Measurements from ENCODE around the gene ASPHD2. TPM values are rescaled to one million over a fixed set of nuclear protein-coding genes. Genes with fewer than 3 reads are reported as not detected.

ASPHD2 gene
- total RNA-seq, 1 experiment from 2014 or later: 7.1 TPM

DNA sequence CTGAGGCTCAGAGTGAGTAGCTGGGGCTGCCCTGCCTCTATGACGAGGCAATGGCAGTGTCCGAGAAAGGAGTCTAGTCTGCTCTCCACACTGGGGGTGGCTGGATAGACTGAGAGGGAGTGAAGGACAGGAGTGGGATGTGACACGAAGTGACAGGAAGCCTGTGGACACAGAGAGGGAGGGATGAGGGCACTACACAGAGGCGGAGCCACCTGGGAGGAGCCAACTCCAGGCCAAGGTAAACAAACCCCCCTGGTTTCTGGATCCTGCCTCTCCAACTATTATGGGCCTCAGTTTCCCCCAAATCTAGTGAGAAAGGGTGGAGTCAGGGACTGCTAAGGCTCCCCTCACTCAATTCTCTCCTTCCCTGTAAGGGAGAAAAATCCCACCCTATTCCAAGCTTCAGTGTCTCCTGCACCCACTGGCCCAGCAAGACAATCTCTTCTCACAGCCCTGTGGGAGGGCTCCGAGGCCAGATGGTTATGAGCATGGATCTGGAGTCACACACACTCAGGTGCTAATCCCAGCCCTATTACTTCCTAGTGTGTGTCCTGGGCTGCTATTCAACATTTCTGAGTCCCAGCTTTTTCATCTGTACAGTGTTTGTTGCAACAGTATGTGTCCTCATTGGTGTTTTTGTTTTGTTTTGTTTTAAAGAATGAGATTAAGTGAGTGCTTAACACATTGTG lies 24.9 kb downstream of the ASPHD2 start:
- no peak overlapping the region for H2AFZ ChIP-seq (ENCODE audit: low read length)
- H3K4ac ChIP-seq (ENCODE audit: low read depth, low read length): no peak overlapping the region
- H3K14ac ChIP-seq (ENCODE audit: insufficient read depth, low read length): no peak overlapping the region
- no peak overlapping the region for H3K56ac ChIP-seq (ENCODE audit: insufficient read length, low read depth, low read length)
- no peaks in the 10 kb centered on the region for H3K27me3 Mint-ChIP-seq (ENCODE audit: low read depth)
- H2BK5ac ChIP-seq (ENCODE audit: insufficient read length, low read length): no peak overlapping the region
- no CpG with 5 or more reads among the region's 5 CpGs for WGBS (ENCODE audit: extremely low coverage, insufficient read length, low lambda C conversion rate)
- no peak overlapping the region for H3K4me2 ChIP-seq (ENCODE audit: insufficient read depth, insufficient read length, low read length)
- no peaks in the 10 kb centered on the region for H3K9me3 ChIP-seq (ENCODE audit: control insufficient read depth, low read depth, low read length)
- TF ChIP-seq, protein P1, sequence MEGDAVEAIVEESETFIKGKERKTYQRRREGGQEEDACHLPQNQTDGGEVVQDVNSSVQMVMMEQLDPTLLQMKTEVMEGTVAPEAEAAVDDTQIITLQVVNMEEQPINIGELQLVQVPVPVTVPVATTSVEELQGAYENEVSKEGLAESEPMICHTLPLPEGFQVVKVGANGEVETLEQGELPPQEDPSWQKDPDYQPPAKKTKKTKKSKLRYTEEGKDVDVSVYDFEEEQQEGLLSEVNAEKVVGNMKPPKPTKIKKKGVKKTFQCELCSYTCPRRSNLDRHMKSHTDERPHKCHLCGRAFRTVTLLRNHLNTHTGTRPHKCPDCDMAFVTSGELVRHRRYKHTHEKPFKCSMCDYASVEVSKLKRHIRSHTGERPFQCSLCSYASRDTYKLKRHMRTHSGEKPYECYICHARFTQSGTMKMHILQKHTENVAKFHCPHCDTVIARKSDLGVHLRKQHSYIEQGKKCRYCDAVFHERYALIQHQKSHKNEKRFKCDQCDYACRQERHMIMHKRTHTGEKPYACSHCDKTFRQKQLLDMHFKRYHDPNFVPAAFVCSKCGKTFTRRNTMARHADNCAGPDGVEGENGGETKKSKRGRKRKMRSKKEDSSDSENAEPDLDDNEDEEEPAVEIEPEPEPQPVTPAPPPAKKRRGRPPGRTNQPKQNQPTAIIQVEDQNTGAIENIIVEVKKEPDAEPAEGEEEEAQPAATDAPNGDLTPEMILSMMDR (conservative IDR thresholded peaks at IDR 0.05): no peak
- H3K79me2 ChIP-seq (ENCODE audit: insufficient read depth, low read length): no peaks in the 10 kb centered on the region
- H2AK5ac ChIP-seq (ENCODE audit: insufficient read length, low read length): no peak overlapping the region
- H3K23me2 ChIP-seq (ENCODE audit: insufficient read length, low read depth, low read length, poor library complexity, severe bottlenecking): no peaks in the 10 kb centered on the region
- H2BK20ac ChIP-seq (ENCODE audit: low read depth, low read length, poor library complexity, severe bottlenecking): no peak overlapping the region
- H4K8ac ChIP-seq (replicated peaks; ENCODE audit: insufficient read length, low read depth, low read length): no peak overlapping the region
- no peak overlapping the region for H4K91ac ChIP-seq (ENCODE audit: insufficient read length, low read depth, low read length)
- H4K5ac ChIP-seq (ENCODE audit: insufficient read length, low read depth, low read length): no peak overlapping the region
- no peaks in the 10 kb centered on the region for H4K20me1 ChIP-seq (ENCODE audit: control insufficient read depth, insufficient read depth, insufficient read length)
- H2BK15ac ChIP-seq (ENCODE audit: low read depth, low read length): no peak overlapping the region
- no peaks in the 10 kb centered on the region for H3K9me3 Mint-ChIP-seq
- H3K4me3 Mint-ChIP-seq: no peak overlapping the region
- no peak overlapping the region for H3K9ac ChIP-seq (ENCODE audit: extremely low read depth, insufficient read length, low read length)
- no peaks in the 10 kb centered on the region for H3K27me3 ChIP-seq (ENCODE audit: insufficient read depth, low read length)
- no peak overlapping the region for H2BK120ac ChIP-seq (ENCODE audit: low read depth, low read length, poor library complexity, severe bottlenecking)
- no peaks in the 10 kb centered on the region for H3K79me1 ChIP-seq (ENCODE audit: insufficient read depth, low read depth, low read length, poor library complexity, severe bottlenecking)
- no peak overlapping the region for H3K23ac ChIP-seq (ENCODE audit: insufficient read length, low read depth, low read length)
- no peak overlapping the region for H3T11ph ChIP-seq (ENCODE audit: low read length)
- no peak overlapping the region for H2BK12ac ChIP-seq (ENCODE audit: insufficient read length, low read depth, low read length)
- H3K36me3 Mint-ChIP-seq (ENCODE audit: insufficient read depth in 1 of 3, low read depth in 3 of 3): peaks cover 24 to 59% (median 58%) of the 10 kb centered on the region in 3 experiments; a peak in 6 of 7 replicates
- H3K4me1 Mint-ChIP-seq: no peaks in the 10 kb centered on the region
- H3K18ac ChIP-seq (ENCODE audit: insufficient read length, low read depth, low read length): no peak overlapping the region
- no peak for DNase-seq
- peak overlapping the region in 1 of 3 experiments; percentile 50; a peak in 1 of 7 replicates for H3K27ac Mint-ChIP-seq
- H3K4me1 ChIP-seq (ENCODE audit: insufficient read depth, low read length): no peaks in the 10 kb centered on the region
- no peak overlapping the region for H3K27ac ChIP-seq (ENCODE audit: insufficient read length, low read depth, low read length)
